Type B pancreatic cell (in vitro differentiated cells): Measurements from ENCODE around the gene GTF2H3. TPM values are rescaled to one million over a fixed set of nuclear protein-coding genes. Genes with fewer than 3 reads are reported as not detected.

ENCODE experiments used
- DNase-seq: peaks from one replicate; pipeline ENCODE4 v3.0.0; 2021; ENCODE audit warnings: mixed read lengths; ENCODE audit not compliant: unreplicated experiment; ENCODE audit errors: extremely low spot score
- H3K27ac Mint-ChIP-seq: 2 replicates; pipeline ENCODE4 v1.8.0; 2021; ENCODE audit warnings: mild to moderate bottlenecking, mixed read lengths
- H3K27me3 Mint-ChIP-seq: 2 replicates; pipeline ENCODE4 v1.8.0; 2021; ENCODE audit warnings: mixed read lengths
- H3K36me3 Mint-ChIP-seq: 2 replicates; pipeline ENCODE4 v1.8.0; 2021; ENCODE audit warnings: mixed read lengths
- H3K4me1 Mint-ChIP-seq: one replicate; pipeline ENCODE4 v1.8.0; 2021; ENCODE audit warnings: mixed read lengths; ENCODE audit not compliant: unreplicated experiment
- H3K4me3 Mint-ChIP-seq: 2 replicates; pipeline ENCODE4 v1.8.0; 2021; ENCODE audit warnings: mild to moderate bottlenecking, mixed read lengths
- H3K9me3 Mint-ChIP-seq: 2 replicates; pipeline ENCODE4 v1.8.0; 2021; ENCODE audit warnings: mixed read lengths
- total RNA-seq: library from RNA; stranded (reverse); gene quantifications from 2 replicates; pipeline ENCODE4 v1.2.1, GENCODE V29; 2021; ENCODE audit warnings: low replicate concordance
- TF ChIP-seq, protein P1 (sequence below): fragments of 200-600 bp; sonication (generic); conservative IDR thresholded peaks from 2 replicates; pipeline ENCODE4 v1.5.0; 2021; ENCODE audit warnings: antibody characterized with exemption, mild to moderate bottlenecking

GTF2H3 gene
- total RNA-seq, 1 donor from 2014 or later: 33.6 TPM

DNA sequence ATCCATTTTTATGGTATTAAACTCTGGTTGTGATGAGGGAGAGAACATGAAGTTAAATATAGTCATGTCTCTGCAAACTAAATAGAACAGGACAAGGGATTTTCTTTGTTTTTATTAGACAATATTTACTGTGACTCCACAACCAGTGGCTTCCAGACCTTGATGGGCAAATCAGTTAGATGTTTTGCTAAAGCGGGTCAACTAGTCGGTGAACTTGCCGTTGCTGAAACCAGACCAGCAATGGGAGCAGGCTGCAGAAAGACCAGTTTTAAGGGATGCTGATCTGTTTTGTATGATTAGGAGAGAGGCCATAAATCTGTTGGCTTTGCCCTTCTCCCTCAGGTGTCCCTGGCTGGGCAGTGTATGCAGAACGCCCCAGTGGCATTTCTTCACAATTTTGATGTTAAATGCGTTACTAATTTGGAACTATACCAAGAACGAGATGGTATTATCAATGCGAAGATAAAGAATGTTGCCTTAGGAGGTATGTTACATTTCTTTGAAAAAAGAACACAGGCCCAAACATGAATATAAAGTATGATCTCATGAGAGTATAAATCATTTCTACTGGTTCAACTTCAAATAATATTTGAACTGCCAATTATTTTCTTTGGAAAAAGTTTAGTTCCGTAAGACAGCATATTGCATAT, 56.7 kb downstream of the GTF2H3 start:
- Mint-ChIP-seq H3K4me3 (no peak overlapping the region), H3K27ac (no peak overlapping the region), H3K36me3 (peaks cover 14% of the 10 kb centered on the region), H3K4me1 (no peaks in the 10 kb centered on the region), H3K9me3 (no peaks in the 10 kb centered on the region), H3K27me3 (no peaks in the 10 kb centered on the region)
- no peak for DNase-seq
- TF ChIP-seq, protein P1, sequence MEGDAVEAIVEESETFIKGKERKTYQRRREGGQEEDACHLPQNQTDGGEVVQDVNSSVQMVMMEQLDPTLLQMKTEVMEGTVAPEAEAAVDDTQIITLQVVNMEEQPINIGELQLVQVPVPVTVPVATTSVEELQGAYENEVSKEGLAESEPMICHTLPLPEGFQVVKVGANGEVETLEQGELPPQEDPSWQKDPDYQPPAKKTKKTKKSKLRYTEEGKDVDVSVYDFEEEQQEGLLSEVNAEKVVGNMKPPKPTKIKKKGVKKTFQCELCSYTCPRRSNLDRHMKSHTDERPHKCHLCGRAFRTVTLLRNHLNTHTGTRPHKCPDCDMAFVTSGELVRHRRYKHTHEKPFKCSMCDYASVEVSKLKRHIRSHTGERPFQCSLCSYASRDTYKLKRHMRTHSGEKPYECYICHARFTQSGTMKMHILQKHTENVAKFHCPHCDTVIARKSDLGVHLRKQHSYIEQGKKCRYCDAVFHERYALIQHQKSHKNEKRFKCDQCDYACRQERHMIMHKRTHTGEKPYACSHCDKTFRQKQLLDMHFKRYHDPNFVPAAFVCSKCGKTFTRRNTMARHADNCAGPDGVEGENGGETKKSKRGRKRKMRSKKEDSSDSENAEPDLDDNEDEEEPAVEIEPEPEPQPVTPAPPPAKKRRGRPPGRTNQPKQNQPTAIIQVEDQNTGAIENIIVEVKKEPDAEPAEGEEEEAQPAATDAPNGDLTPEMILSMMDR: no peak

DNA sequence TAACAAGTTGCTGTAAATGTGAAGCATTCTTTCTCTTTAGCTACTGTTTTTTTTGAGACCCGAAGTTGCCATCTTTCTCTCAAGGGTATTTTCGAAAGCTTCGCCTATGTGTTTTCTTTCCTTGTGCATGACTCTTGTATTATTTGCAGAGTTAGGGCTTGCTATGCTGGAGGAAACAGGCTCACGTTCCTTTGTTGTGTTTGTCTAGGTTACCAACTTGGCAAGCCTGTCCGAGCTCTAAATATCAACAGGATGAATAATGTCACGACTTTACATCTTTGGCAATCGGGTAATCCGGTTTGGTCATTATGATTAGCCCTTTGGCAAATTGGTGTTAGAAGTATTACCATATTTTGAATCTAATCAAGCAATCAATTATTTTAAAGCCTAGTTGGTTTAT, 62.6 kb downstream of the GTF2H3 start:
- TF ChIP-seq, protein P1: no peak
- H3K4me3 Mint-ChIP-seq: no peak overlapping the region

DNA sequence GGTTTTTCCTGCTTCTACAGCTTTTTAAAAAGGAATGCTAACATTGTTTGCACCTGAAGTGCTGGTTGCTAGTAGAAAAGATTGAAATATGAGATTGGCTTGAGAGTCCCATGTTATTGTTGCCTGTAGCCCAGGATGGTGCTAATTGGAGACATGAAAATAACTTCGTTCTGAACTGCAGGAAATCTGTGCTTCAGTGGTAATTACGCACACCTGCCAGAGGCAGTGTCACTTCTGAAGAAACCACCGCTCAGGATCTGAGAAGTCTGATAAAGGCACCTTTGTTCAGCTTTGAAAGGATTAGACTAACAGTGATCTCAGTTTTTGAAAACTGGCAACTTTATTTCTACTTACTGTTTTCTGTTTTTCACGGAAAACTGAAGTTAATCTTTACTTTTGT, 63.0 kb downstream of the GTF2H3 start:
- Mint-ChIP-seq H3K4me1 (no peaks in the 10 kb centered on the region), H3K36me3 (peaks cover 23% of the 10 kb centered on the region), H3K27ac (no peak overlapping the region), H3K9me3 (no peaks in the 10 kb centered on the region), H3K4me3 (no peak overlapping the region), H3K27me3 (no peaks in the 10 kb centered on the region)
- TF ChIP-seq, protein P1: no peak
- no peak for DNase-seq

More for the DNA sequence above, 62.6 kb downstream of the GTF2H3 start:
- DNase-seq: no peak
- Mint-ChIP-seq H3K27me3 (no peaks in the 10 kb centered on the region), H3K9me3 (no peaks in the 10 kb centered on the region), H3K4me1 (no peaks in the 10 kb centered on the region), H3K36me3 (peaks cover 24% of the 10 kb centered on the region), H3K27ac (no peak overlapping the region)

DNA sequence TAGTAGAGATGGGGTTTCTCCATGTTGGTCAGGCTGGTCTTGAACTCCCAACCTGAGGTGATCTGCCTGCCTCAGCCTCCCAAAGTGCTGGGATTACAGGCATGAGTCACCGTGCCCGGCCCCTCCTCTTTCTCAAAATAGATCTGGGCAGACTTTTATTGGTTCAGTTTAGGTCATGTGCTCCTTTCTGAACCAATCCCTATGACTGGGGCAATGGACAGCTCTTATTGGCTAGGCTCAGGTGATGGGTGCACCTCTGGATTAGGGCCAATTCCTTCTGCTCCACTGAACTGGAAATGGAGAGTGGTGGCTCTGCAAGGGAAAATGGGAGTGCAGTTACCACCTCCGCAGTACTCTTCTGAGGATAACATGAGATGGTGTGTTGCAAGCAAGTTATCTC, 72.3 kb downstream of the GTF2H3 start:
- Mint-ChIP-seq H3K27ac (no peak overlapping the region), H3K9me3 (no peaks in the 10 kb centered on the region), H3K4me3 (no peak overlapping the region), H3K27me3 (no peaks in the 10 kb centered on the region), H3K4me1 (peaks cover 2% of the 10 kb centered on the region), H3K36me3 (peaks cover 24% of the 10 kb centered on the region)
- TF ChIP-seq, protein P1: no peak
- no peak for DNase-seq

DNA sequence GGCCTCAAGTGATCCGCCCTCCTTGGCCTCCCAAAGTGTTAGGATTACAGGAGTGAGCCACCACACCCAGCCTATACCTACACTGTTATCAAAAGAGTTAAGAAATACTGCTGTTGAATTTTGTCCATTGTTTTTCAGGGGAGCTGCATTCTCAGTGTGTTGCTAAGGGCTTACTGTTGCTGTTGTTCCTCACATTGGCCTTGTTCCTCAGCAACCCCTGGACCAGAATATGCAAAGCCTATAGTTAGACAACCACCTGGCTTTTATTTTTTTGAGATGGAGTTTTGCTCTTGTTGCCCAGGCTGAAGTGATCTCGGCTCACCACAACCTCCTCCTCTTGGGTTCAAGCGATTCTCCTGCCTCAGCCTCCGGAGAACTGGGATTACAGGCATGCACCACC, 73.8 kb downstream of the GTF2H3 start:
- TF ChIP-seq, protein P1: no peak
- Mint-ChIP-seq H3K27ac (no peak overlapping the region), H3K9me3 (no peaks in the 10 kb centered on the region), H3K4me1 (peaks cover 5% of the 10 kb centered on the region), H3K36me3 (peaks cover 16% of the 10 kb centered on the region), H3K4me3 (no peak overlapping the region), H3K27me3 (no peaks in the 10 kb centered on the region)
- DNase-seq: no peak

Other genes with a start within 250 kb of the GTF2H3 start
- gene KMT5A, start 249.7 kb upstream of the GTF2H3 start, total RNA-seq: 45.9 and 52.6 TPM in 2 replicates
- 1.00 and 1.4 TPM in 2 replicates for gene RILPL2, start 197.1 kb upstream of the GTF2H3 start, total RNA-seq
- 22.1 and 22.9 TPM in 2 replicates for gene SNRNP35, start 175.7 kb upstream of the GTF2H3 start, total RNA-seq
- gene RILPL1, start 100.1 kb upstream of the GTF2H3 start, total RNA-seq: 11.8 and 18.9 TPM in 2 replicates
- 202 and 320 TPM in 2 replicates for gene TMED2, start 49.3 kb upstream of the GTF2H3 start, total RNA-seq
- gene DDX55, start 31.7 kb upstream of the GTF2H3 start, total RNA-seq: 26.0 and 32.5 TPM in 2 replicates
- 49.9 and 56.5 TPM in 2 replicates for gene EIF2B1, start 143 bp upstream of the GTF2H3 start, total RNA-seq
- 19.0 and 29.5 TPM in 2 replicates for gene TCTN2, start 37.3 kb downstream of the GTF2H3 start, total RNA-seq
- gene ATP6V0A2, start 78.5 kb downstream of the GTF2H3 start, total RNA-seq: 29.0 and 35.4 TPM in 2 replicates
- 0.29 and 0.56 TPM in 2 replicates for gene DNAH10, start 128.5 kb downstream of the GTF2H3 start, total RNA-seq